Measurements from ENCODE around the gene TICRR. TPM values are rescaled to one million over a fixed set of nuclear protein-coding genes. Genes with fewer than 3 reads are reported as not detected.

The TICRR gene
- polyA plus RNA-seq, 3 donors: 9.1 to 13.6 (median 12.4) TPM

DNA sequence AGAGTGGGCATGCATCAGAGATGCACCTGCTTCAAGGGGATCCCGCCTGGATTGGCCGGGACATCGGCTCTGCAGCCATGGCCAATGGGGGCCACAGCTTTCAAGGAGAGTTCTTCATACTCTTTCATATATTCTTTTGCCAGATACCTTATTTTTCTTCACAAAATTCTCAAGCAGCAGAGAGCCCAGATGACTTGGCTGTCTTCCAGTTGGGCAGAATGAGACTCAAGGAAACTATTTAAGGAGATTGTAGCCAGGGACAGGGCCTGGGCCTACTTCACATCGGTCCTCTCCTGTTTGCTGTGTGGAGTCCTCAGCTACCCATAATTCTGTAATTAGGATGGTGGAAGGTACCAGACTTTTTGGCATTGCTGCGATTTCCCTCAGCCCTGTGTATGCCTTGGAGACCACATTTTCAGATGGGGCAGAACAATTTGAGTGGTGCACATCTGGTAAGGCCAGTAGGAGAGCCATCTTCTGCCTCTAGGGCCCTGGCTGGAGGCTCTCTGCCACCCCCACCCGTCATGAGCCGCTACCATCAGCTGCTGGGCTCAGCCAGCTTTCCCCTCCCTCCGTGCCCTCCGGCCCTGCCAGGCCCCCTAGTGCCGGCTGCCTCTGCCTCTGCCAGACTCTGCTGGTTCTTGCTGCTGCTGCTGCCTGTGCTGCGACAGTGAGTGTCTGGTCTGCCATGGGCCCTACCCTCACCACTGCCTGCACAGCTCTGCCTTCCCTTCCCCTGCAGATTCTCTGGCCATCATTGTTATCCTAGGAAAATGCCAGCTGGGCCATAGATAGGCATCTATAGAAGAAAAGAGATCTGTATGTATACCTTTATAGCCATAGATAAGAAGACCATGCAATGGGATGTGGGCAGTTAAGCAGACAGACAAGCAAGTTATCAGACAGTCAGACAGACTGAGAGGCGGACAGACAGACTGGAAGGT, 97.2 kb downstream of the TICRR start:
- no peak for DNase-seq

DNA sequence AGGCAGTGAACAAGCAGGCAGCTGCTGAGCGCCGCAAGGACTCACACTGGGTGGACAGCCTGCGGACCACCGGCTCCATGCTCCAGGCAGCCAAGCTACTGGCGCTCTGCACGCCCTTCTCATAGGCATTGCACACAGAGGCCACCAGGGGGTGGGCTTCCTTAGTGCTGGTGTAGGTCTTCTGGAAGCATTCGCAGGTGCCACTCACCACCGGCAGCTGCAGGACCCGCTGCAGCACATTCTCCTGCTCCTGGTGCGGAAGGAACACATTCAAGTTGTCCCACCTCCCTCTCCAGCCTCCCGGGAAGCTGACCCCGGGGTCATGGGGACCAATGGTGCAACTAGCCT, 97.9 kb downstream of the TICRR start:
- DNase-seq: no peak

DNA sequence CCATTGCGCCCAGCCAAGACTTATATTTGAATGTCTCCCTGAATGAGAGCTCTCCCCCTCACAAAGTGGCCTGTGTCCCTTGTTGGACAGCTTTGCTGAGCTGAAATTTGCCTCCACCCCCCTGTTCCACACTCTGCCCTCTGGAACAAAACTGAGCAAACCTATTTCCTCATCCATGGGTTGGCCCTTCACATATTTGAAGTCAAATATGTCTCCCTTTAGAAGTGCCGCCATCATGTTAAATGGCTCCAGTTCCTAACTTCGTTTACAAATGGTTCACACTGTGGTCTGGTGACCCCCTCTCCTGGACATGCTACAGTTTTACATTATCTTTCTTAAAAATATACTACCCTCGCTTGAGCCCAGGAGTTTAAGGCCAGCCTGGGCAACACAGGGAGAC, 99.3 kb downstream of the TICRR start:
- no peak for DNase-seq

DNA sequence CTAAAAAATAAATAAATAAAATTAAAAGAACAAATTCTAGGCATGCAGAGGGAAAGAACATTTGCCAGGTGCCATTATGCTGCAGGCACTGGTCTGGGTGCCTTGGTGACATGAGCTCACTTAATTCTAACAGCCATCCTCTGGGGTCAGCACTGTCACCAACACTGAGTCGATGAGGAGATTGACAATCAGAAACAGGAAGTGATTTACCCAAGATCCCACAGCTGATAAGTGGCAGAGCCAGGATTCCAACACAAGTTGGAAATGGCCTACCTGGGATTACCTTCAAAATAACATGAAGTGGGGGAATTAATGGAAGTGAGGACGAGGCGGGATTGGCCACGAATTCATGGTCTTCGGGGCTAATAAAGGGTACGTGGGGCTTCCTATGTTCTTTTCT, 100.3 kb downstream of the TICRR start:
- DNase-seq: no peak

DNA sequence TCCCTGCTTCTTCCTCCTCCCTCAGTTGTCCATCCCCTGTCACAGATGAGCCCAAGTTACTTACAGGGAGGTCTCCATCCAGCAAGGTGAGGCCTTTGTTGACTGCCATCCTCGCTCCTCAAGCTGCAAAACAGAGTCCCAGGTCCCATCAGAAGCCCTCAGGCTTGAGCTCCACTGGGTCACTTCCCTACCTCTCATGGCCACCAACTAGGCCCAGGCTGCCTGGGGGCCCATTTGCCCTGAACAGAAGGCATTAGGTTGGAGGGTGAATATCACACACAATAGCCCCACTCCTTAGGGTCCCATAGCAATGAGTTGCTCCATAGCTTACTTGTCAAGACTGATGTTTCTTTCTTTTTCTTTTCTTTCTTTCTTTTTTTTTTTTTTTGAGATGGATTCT, 102.1 kb downstream of the TICRR start:
- no peak for DNase-seq

Other genes starting within 250 kb of the TICRR start
- 10 to 100 TPM; 54.4 to 61.0 (median 55.6) TPM for gene POLG, start 240.6 kb upstream of the TICRR start, polyA plus RNA-seq (ENCODE audit: insufficient read length in 3 of 3)
- gene RHCG, start 78.9 kb upstream of the TICRR start, polyA plus RNA-seq (ENCODE audit: insufficient read length in 3 of 3): 1 to 10 TPM; 1.9 to 2.5 (median 2.0) TPM
- gene KIF7, start 80.0 kb downstream of the TICRR start, polyA plus RNA-seq (ENCODE audit: insufficient read length in 3 of 3): 10 to 100 TPM; 13.0 to 17.1 (median 14.1) TPM
- gene PLIN1, start 103.9 kb downstream of the TICRR start, polyA plus RNA-seq (ENCODE audit: insufficient read length in 3 of 3): 1 to 10 TPM in 2 of 3 donors, under 1 TPM in 1; 0.97 to 1.4 (median 1.3) TPM
- 10 to 100 TPM; 17.3 to 20.6 (median 19.8) TPM for gene PEX11A, start 115.3 kb downstream of the TICRR start, polyA plus RNA-seq (ENCODE audit: insufficient read length in 3 of 3)
- gene WDR93, start 115.3 kb downstream of the TICRR start, polyA plus RNA-seq (ENCODE audit: insufficient read length in 3 of 3): 1 to 10 TPM; 2.4 to 4.0 (median 3.4) TPM
- 1 to 10 TPM; 1.3 to 2.0 (median 1.8) TPM for gene MESP1, start 175.8 kb downstream of the TICRR start, polyA plus RNA-seq (ENCODE audit: insufficient read length in 3 of 3)
- gene MESP2, start 200.9 kb downstream of the TICRR start, polyA plus RNA-seq (ENCODE audit: insufficient read length in 3 of 3): under 1 TPM; 0.44 to 0.49 (median 0.47) TPM
- gene ANPEP, start 239.4 kb downstream of the TICRR start, polyA plus RNA-seq (ENCODE audit: insufficient read length in 3 of 3): 100 to 1,000 TPM; 110 to 123 (median 121) TPM